OCI-LY1 (cell line): ENCODE results near the gene DCC.

Source experiments
- EZH2 ChIP-seq: fragments of 200-600 bp; sonication (generic), shearing (Covaris generic); IDR thresholded peaks from 2 replicates; pipeline ENCODE4 v1.8.0; 2017; ENCODE audit warnings: borderline replicate concordance, mixed run types, mild to moderate bottlenecking, antibody characterized with exemption, low read length, moderate library complexity, mixed read lengths
- TF ChIP-seq, protein P1 (sequence below): fragments of 200-600 bp; sonication (generic), shearing (Covaris generic); IDR thresholded peaks from 2 replicates; pipeline ENCODE4 v1.5.1; 2017; ENCODE audit warnings: mild to moderate bottlenecking, antibody characterized with exemption, low read length, moderate library complexity, mixed read lengths

DNA sequence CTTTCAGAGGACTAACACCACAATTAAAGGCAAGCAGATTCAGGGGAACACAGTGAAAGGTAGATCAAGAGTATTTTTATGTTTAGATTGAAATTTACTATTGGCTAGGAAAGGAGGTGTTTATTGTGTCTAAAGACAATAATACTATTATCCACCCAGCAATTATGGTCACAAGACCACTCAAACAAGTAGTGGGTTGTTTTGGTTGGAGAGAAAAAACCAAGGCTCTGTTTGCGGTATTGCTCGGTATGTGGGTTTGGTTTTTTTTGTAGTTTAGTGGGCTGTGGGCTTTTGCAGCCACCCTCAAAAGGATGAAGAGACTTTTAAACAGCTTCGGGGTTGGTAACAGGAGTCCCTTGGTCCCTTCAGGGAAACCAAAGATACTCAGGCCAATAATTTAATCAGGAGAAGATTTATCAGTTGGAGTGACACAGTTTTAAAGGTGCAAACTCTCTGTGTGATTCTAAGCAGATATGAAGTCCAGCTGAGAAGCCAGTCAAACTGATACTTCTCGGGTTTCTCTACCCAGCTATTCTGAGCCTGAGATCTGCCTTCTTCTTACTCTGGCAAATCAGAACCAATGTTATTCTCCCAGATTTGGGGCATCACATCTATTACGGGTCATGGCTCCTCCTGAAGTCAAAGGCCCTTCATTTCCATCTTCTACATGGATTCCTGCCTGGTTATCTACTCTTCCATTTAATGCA lies 55.3 kb downstream of the DCC start:
- TF ChIP-seq, protein P1, sequence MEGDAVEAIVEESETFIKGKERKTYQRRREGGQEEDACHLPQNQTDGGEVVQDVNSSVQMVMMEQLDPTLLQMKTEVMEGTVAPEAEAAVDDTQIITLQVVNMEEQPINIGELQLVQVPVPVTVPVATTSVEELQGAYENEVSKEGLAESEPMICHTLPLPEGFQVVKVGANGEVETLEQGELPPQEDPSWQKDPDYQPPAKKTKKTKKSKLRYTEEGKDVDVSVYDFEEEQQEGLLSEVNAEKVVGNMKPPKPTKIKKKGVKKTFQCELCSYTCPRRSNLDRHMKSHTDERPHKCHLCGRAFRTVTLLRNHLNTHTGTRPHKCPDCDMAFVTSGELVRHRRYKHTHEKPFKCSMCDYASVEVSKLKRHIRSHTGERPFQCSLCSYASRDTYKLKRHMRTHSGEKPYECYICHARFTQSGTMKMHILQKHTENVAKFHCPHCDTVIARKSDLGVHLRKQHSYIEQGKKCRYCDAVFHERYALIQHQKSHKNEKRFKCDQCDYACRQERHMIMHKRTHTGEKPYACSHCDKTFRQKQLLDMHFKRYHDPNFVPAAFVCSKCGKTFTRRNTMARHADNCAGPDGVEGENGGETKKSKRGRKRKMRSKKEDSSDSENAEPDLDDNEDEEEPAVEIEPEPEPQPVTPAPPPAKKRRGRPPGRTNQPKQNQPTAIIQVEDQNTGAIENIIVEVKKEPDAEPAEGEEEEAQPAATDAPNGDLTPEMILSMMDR = no peak
- no peak for TF ChIP-seq EZH2
